Stimulated activated CD8-positive, alpha-beta memory T cell treated with anti-CD3 and anti-CD28 coated beads, Interleukin-4, amount 100 ng/mL, for 4 hours (primary cell): ENCODE measurements around the gene EYA2.
"Not testable (repeated sequence)": the region's sequence is repeated elsewhere in the genome, so short reads cannot be mapped to it uniquely, and the experiment has no call there.

Experiments
- DNase-seq, 2 donors: peaks; one replicate each; pipeline ENCODE4 v3.0.0-alpha.2; 2020; ENCODE audit warnings: low read depth in 2 of 2, low spot score in 1 of 2

The EYA2 gene

GRCh38 chr20:46931699-46932098 is 37.1 kb downstream of the EYA2 start:
- DNase-seq, result no peak

GRCh38 chr20:46932439-46932838 is 37.8 kb downstream of the EYA2 start:
- not testable (repeated sequence) for DNase-seq

GRCh38 chr20:46933150-46933549 is 38.5 kb downstream of the EYA2 start:
- DNase-seq, result no peak

- no peak for DNase-seq
These were observed 40.2 kb downstream of the EYA2 start for GRCh38 chr20:46934746-46935287.

- no peak for DNase-seq
These were observed 40.9 kb downstream of the EYA2 start for GRCh38 chr20:46935394-46936017.

- DNase-seq, result no peak
These were observed 41.9 kb downstream of the EYA2 start for GRCh38 chr20:46936415-46937156.

- no peak for DNase-seq
These were observed 42.5 kb downstream of the EYA2 start for GRCh38 chr20:46937157-46937523.

- DNase-seq, result no peak
These were observed 43.0 kb downstream of the EYA2 start for GRCh38 chr20:46937533-46938226.

- DNase-seq, result no peak
These were observed 43.8 kb downstream of the EYA2 start for GRCh38 chr20:46938434-46938833.

- DNase-seq, result no peak
These were observed 44.7 kb downstream of the EYA2 start for GRCh38 chr20:46939031-46939965.

- DNase-seq, result no peak
These were observed 46.0 kb downstream of the EYA2 start for GRCh38 chr20:46940616-46941015.

GRCh38 chr20:46941404-46941803 is 46.8 kb downstream of the EYA2 start:
- DNase-seq, result no peak

- DNase-seq, result no peak
These were observed 49.4 kb downstream of the EYA2 start for GRCh38 chr20:46943861-46944591.

- no peak for DNase-seq
These were observed 50.8 kb downstream of the EYA2 start for GRCh38 chr20:46945465-46945864.

GRCh38 chr20:46946181-46946624 is 51.6 kb downstream of the EYA2 start:
- DNase-seq, result no peak

GRCh38 chr20:46946796-46947195 is 52.2 kb downstream of the EYA2 start:
- DNase-seq, result no peak

- DNase-seq, result no peak
These were observed 53.4 kb downstream of the EYA2 start for GRCh38 chr20:46948081-46948480.

GRCh38 chr20:46951405-46951804 is 56.8 kb downstream of the EYA2 start:
- DNase-seq, result no peak

- no peak for DNase-seq
These were observed 57.3 kb downstream of the EYA2 start for GRCh38 chr20:46951840-46952497.

- no peak for DNase-seq
These were observed 59.0 kb downstream of the EYA2 start for GRCh38 chr20:46953596-46953995.
